ENCODE data around the gene XK. TPM values are rescaled to one million over a fixed set of nuclear protein-coding genes. Genes with fewer than 3 reads are reported as not detected.
"Not testable (repeated sequence)": the region's sequence is repeated elsewhere in the genome, so short reads cannot be mapped to it uniquely, and the experiment has no call there.

XK gene, protein sequence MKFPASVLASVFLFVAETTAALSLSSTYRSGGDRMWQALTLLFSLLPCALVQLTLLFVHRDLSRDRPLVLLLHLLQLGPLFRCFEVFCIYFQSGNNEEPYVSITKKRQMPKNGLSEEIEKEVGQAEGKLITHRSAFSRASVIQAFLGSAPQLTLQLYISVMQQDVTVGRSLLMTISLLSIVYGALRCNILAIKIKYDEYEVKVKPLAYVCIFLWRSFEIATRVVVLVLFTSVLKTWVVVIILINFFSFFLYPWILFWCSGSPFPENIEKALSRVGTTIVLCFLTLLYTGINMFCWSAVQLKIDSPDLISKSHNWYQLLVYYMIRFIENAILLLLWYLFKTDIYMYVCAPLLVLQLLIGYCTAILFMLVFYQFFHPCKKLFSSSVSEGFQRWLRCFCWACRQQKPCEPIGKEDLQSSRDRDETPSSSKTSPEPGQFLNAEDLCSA
- 0.05 TPM for polyA plus RNA-seq (2013, experiment 1 of 2; ENCODE audit: insufficient read length)
- polyA plus RNA-seq (2013, experiment 2 of 2; ENCODE audit: insufficient read length): 0.02 TPM

- DNase-seq: peak; percentile 5
Measured at GRCh38 chrX:37685381-37686359, at the start of gene XK. Gene XK, plus strand, starts transcription at chrX:37685791. Its CDS starts 171 bp downstream, at chrX:37685962.

GRCh38 chrX:37638047-37638446, 47.5 kb upstream of the XK start:
- no peak for DNase-seq

- DNase-seq: no peak
Measured at GRCh38 chrX:37640142-37640541, 45.4 kb upstream of the XK start.

DNA sequence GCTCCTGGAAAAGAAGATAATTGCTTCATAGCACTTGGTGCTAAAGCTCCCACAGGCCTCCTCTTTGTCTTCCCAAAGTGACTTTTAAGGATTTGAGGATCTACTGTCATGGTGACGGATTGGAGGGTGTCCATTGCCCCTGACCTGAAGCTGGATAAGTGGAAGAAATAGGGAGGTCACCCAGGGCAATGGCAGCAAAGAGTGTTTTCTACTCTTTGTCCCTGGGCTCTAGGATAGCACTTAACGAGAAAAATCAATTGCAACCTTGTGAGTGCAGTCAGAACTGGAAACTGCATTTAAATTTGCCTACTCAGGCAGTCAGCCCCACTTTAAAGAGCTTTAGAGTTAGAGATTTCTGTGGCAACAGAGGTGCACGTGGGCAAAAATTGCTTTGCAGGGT, 43.7 kb upstream of the XK start:
- DNase-seq: no peak

- no peak for DNase-seq
Measured at GRCh38 chrX:37644381-37645305, 40.9 kb upstream of the XK start.

DNA sequence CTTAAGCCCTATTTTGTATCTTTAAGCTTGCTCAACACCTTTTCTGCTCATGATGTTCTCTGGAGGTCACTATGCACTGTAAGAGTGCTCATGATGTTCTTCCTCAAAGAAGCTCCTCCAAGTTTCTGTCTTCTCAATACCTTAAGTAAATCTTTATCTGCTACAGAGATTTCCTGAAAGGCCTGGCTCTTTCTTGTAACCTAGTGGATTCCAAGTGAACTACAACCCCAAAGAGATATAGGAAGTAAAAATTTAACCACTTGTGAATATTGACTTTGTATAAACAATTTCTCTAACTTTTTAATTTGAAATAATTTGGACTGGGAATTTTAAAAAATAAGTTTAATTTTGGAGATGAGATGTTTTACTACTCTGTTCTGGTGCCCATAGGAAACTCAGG, 39.3 kb upstream of the XK start:
- no peak for DNase-seq

DNA sequence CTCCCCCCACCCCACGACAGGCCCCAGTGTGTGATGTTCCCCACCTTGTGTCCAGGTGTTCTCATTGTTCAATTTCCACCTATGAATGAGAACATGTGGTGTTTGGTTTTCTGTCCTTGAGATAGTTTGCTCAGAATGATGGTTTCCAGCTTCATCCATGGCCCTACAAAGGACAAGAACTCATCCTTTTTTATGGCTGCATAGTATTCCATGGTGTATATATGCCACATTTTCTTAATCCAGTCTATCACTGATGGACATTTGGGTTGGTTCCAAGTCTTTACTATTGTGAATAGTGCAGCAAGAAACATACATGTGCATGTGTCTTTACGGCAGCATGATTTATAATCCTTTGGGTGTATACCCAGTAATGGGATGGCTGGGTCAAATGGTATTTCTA, 34.7 kb upstream of the XK start:
- DNase-seq: not testable (repeated sequence)

GRCh38 chrX:37651921-37652452, 33.6 kb upstream of the XK start:
- no peak for DNase-seq

DNA sequence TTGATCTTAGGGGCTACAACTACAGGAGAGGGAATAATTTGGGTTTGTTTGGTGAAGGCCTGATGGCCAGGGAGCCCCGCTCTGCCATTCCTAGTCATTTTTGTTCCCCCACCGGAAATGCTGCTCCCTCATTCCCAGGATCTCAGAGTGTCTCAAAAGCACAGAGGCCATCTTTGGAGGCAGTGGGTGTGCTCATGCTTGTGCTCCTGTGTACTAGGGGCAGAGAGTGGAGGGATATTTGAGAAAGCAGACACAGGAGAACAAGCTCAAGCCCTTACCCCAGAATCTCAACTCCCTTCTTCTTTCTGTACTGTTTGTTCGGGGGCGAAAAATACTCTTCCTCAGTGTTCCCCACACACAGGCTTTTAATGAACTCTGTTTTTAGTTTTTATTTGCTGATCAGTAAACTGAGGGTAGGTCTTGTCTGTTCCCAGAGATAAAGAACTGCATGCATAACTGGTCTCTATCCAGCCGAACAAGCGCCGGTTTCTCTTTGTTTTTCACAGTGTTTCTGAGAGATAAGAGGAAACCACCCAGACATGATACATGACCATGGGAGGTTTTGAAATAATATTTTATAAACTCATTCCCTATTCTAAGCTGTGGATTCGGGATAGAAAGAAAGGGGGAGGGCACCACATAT, 32.9 kb upstream of the XK start:
- DNase-seq: no peak

GRCh38 chrX:37653397-37654085, 32.0 kb upstream of the XK start:
- DNase-seq: no peak

GRCh38 chrX:37658343-37659030, 27.1 kb upstream of the XK start:
- DNase-seq: no peak

GRCh38 chrX:37659047-37659446, 26.5 kb upstream of the XK start:
- DNase-seq: no peak

- DNase-seq: no peak
Measured at GRCh38 chrX:37662181-37662580, 23.4 kb upstream of the XK start.

- no peak for DNase-seq
Measured at GRCh38 chrX:37666516-37666915, 19.1 kb upstream of the XK start.

- DNase-seq: no peak
Measured at GRCh38 chrX:37667141-37667540, 18.4 kb upstream of the XK start.

DNA sequence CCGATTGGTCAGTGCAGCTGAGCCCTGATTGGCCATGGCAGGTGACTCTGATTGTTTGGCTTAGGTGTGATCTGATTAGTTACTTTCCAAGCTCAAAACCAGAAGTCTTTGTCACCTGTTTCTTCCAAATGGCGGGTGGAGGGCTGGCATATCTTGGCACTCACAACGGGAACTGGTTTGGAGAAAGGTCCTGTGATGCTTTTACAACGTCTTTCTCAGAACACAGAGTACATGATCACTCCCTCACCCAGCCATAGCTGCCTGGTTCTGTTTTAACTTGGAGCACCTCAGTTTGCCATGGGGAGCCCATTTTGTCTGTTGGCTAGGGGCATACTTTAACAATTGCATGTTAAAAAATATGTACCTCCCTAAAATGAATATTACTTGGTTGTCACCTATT, 13.0 kb upstream of the XK start:
- DNase-seq: no peak

- DNase-seq: no peak
Measured at GRCh38 chrX:37676811-37677210, 8.8 kb upstream of the XK start.

GRCh38 chrX:37677243-37677642, 8.3 kb upstream of the XK start:
- DNase-seq: no peak

DNA sequence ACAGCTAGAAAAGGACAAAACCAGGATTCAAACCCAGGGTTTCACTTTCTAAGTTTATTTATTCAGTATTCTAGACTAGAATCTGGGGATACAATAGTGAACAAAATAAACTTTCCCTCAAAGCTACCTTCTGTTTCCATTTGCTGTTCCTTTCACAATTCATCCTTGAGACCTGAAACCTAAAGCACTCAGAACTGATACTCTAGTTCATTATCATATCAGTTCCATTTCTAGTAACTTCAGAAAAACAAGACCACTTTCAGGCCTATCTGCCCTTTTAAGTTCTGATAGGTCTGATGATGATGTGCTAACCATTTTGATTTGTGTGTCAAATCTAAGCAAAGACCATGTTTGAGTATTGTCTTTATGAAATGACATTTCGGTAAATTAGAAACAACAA, 7.8 kb upstream of the XK start:
- DNase-seq: no peak

DNA sequence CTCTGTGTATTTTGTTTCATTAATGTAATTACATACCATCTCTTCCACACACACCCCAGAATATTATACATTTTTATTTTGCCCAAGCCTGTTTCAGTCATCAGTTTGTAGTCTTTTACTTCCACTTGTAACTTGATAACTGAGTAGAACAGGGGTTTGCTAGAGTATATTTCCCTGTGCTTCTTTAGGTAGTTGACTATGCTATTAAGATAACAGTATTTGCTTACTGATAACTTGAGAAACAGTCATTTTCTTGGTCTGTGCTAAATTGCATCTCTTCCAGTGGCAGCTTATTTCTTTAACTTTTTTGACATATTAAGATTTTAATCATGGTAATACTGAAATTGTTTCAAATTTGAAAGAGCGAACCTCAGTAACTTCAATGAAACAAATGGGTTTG, 7.0 kb upstream of the XK start:
- no peak for DNase-seq
